Measurements from ENCODE around the gene PDLIM5. TPM values are rescaled to one million over a fixed set of nuclear protein-coding genes. Genes with fewer than 3 reads are reported as not detected.
"Not testable (repeated sequence)": the region's sequence is repeated elsewhere in the genome, so short reads cannot be mapped to it uniquely, and the experiment has no call there.

Gene PDLIM5
- total RNA-seq, 1 donor from 2014 or later, result 1,256 TPM

DNA sequence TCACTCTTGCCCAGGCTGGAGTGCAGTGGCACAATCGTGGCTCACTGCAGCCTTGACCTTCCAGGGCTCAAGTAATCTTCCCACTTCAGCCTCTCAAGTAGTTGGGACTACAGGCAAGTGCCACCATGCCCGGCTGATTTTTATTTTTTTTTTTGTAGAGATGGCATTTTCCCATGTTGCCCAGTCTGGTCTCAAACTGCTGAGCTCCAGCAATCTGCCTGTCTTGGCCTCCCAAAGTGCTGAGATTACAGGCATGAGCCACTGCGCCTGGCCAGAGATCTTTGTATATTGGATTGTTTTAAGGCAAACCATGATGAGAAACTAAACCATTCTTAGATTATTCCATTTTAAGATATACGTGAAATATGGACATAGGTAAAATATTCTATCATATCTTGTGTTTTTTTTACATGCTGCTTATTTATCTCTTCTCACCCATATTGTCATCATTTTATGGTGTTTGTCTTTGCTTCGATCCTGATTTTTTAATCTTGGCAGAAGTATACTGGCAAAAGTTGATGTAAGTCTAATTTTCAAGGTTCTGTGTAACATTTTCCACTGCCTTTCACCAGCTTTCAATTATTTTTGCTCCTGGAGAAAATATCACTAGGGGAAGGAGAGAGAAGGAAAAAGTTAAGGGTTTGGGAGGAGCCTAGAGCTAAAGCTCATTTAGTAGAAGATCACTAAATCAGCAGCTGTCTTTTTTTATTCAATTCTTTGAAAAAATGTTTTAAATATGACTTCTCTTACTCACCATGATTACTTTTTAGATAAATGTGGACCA is 27.8 kb downstream of the PDLIM5 start:
- intact Hi-C loops (cut with DNase I), result no loop called here
- DNase-seq (ENCODE audit: low spot score), result no peak

- intact Hi-C loops (cut with DNase I), result no loop called here
- no peak for DNase-seq (ENCODE audit: low spot score)
Measured at GRCh38 chr4:94480362-94480951, 28.7 kb downstream of the PDLIM5 start.

DNA sequence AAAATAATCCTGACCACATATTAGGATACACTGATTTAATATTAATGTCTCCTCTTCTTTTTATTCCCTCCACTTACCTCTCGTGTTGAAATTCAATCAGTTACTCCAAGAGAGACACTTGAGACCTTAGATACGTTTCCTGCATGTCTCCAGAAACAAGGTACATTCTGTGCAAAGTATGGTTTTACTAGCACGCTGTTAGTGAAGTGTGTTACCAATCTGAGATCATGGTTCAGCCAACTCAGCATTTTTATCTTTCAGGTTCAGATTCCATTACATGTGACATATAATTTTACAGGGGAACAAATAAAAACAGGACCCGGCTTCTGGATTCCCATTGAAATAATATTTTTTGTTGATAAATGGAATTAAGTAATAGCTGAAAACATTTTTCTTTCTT is 32.2 kb downstream of the PDLIM5 start:
- intact Hi-C loops (cut with DNase I), result no loop called here

GRCh38 chr4:94484818-94485217 is 33.1 kb downstream of the PDLIM5 start:
- intact Hi-C loops (cut with DNase I), result no loop called here
- DNase-seq (ENCODE audit: low spot score), result no peak

More for the DNA sequence above, 32.2 kb downstream of the PDLIM5 start:
- no peak for DNase-seq (ENCODE audit: low spot score)

- no peak for DNase-seq (ENCODE audit: low spot score)
- intact Hi-C loops (cut with DNase I), result no loop called here
Measured at GRCh38 chr4:94486372-94486801, 34.6 kb downstream of the PDLIM5 start.

DNA sequence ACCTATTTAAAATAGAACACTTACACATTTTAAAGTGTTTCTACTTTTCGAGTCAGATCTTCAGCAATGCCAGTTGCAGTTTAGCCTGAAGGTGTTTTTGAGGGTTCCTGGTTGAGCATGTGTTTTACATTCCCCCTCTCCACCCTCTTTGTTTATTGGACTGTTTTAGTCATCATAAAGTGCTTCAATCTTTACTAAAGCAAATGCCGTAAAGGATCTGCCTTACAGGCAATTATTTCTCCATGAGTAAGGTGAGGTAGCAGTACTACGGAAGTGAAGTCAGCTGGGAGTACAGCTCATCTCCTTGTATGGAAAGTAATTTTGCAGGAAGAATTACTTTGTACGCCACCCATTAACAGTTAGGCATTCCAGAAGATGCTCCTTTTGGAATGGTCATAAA is 36.9 kb downstream of the PDLIM5 start:
- intact Hi-C loops (cut with DNase I), result no loop called here
- no peak for DNase-seq (ENCODE audit: low spot score)

DNA sequence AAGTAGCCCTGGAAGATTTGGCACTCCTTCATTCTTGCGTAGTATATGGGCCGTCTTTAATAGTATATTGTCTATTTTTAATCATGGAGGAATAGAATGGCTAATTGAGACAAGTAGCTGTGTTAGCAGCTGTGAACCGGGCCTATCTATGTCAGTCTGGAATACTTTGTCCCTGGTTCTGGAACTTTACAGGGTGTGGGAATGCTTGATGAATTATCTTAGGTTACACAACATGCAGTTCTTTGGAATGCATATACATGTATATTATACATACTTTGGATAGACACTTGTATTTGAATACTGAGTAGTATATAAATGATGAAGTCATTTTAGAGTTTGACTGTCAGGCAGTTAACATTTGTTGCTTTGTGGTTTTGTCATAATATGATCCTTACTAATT is 37.4 kb downstream of the PDLIM5 start:
- intact Hi-C loops (cut with DNase I), result no loop called here
- DNase-seq (ENCODE audit: low spot score), result no peak

DNA sequence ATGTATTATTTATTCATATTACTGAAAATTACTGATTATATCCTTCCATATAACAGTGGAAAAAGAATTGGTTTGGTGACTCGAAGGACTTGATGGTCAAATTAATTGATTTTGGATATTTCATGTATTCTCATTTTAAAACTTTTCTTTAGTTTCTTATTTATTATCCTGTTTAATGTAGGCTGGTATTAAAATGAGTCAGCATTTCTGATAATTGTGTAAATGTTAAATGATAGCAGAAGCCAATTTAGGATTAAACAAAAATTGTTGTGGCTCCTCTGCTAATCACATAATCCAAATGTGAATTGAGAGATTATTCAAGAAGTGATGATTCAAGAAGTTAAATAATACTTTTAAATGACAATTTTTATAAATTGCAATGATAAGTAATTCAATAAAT is 38.7 kb downstream of the PDLIM5 start:
- DNase-seq (ENCODE audit: low spot score), result no peak

GRCh38 chr4:94491322-94491721 is 39.6 kb downstream of the PDLIM5 start:
- DNase-seq (ENCODE audit: low spot score), result no peak
- intact Hi-C loops (cut with DNase I), result no loop called here

More for the DNA sequence above, 38.7 kb downstream of the PDLIM5 start:
- intact Hi-C loops (cut with DNase I), result no loop called here

DNA sequence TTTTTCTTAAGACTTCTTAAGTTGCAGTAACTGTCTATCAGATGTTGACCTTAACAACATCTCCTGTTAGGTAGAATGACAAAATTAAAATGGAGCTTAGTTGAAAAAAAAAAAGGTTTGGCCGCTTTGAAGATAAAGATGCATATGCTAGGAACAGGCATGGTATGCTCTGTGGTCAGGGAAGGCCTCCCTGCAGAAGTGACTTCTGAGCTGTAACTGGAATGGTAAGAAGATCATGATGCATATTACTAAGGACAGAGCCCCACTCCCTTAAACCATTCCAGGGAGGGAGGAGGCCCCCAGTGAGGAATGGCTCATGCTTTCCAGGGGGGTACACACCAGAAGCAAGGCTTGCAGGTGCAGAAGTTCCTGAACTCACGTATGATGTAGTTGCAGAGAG is 43.7 kb downstream of the PDLIM5 start:
- no peak for DNase-seq (ENCODE audit: low spot score)
- intact Hi-C loops (cut with DNase I), result no loop called here

DNA sequence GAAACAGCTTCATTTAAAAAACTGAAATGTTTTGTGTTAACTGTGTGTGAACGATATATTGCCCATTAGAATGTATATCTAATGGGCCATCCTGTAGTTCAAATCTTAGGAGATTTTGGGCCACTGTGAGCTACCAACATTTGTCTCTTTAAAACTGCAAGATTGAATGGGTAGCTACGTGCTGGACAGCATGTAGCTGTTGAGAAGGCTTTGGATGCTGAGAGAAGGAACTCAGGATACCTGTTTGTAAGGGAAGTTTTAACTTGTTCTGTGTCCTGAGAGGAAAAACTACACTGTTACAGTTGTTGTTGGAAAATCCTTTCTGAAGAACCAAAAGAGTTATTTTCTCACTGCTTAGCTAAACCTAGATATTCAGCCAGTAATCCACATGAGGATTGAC is 45.9 kb downstream of the PDLIM5 start:
- intact Hi-C loops (cut with DNase I), result no loop called here
- no peak for DNase-seq (ENCODE audit: low spot score)

GRCh38 chr4:94498502-94498901 is 46.8 kb downstream of the PDLIM5 start:
- DNase-seq (ENCODE audit: low spot score), result no peak
- intact Hi-C loops (cut with DNase I), result no loop called here

- intact Hi-C loops (cut with DNase I), result no loop called here
- no peak for DNase-seq (ENCODE audit: low spot score)
Measured at GRCh38 chr4:94500685-94501084, 48.9 kb downstream of the PDLIM5 start.

- intact Hi-C loops (cut with DNase I), result no loop called here
- no peak for DNase-seq (ENCODE audit: low spot score)
Measured at GRCh38 chr4:94504545-94504944, 52.8 kb downstream of the PDLIM5 start.

GRCh38 chr4:94506822-94507221 is 55.1 kb downstream of the PDLIM5 start:
- DNase-seq (ENCODE audit: low spot score), result no peak
- intact Hi-C loops (cut with DNase I), result loop anchor here (5.0 kb wide), 1 partner anchor 100 kb away; no protein-coding TSS in a partner anchor

- intact Hi-C loops (cut with DNase I), result loop anchor here (5.0 kb wide), 1 partner anchor 100 kb away; no protein-coding TSS in a partner anchor
- DNase-seq (ENCODE audit: low spot score), result no peak
Measured at GRCh38 chr4:94507281-94507680, 55.5 kb downstream of the PDLIM5 start.

DNA sequence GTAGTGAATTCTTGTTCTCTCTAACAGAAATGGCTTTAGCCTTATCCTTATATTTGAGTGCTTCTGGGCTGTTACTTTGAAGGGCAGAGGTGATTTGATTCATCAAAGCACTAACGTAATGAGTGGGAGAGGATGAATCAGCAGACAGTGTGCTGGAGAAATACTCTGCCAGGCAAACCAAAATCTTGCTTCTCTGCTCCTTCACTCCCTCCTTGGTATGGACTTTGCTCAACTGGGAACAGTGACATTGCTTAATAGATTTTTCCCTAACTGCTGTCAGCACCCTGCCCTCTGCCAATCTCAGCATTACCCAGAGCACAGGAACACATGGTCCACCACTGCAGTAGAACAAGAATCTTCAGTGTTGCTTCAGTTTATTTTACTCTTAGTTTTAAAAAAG is 56.0 kb downstream of the PDLIM5 start:
- no peak for DNase-seq (ENCODE audit: low spot score)
- intact Hi-C loops (cut with DNase I), result loop anchor here (5.0 kb wide), 1 partner anchor 100 kb away; no protein-coding TSS in a partner anchor

DNA sequence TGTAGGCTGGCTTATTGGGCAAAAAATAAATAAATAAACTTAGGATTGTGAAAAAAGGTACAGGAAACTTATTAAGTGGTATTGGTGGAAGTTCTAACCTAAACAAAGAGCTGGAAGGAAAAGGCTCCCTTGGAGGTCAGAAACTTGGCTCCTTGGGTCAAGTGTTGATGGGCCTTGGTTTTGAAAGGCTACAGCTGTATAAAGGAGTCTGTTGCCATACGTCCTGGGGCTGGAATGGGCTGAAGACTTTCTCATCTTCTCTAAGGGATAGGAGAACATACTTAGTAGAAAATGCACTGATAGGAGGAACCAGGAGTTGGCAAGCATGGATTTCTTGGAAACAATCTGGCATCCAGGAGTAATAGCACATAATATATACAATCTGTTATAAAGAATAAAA is 56.6 kb downstream of the PDLIM5 start:
- DNase-seq (ENCODE audit: low spot score), result no peak
- intact Hi-C loops (cut with DNase I), result loop anchor here (5.0 kb wide), 1 partner anchor 101 kb away; no protein-coding TSS in a partner anchor

- no peak for DNase-seq (ENCODE audit: low spot score)
- intact Hi-C loops (cut with DNase I), result loop anchor here (5.0 kb wide), 1 partner anchor 102 kb away; no protein-coding TSS in a partner anchor
Measured at GRCh38 chr4:94508806-94509205, 57.1 kb downstream of the PDLIM5 start.

DNA sequence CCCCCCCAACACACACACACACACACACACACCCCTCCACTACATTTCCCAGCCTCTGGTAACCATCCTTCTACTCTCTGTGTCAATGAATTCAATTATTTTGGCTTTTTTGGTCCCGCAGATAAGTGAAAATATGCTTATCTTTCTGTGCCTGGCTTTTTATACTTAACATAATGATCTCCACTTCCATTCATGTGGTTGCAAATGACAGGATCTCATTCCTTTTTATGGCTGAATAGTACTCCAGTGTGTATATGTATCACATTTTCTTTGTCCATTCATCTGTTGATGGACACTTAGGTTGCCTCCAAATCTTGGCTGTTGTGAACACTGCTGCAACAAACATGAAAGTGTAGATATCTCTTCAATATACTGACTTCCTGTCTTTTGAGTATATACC is 59.8 kb downstream of the PDLIM5 start:
- no peak for DNase-seq (ENCODE audit: low spot score)
- intact Hi-C loops (cut with DNase I), result no loop called here

DNA sequence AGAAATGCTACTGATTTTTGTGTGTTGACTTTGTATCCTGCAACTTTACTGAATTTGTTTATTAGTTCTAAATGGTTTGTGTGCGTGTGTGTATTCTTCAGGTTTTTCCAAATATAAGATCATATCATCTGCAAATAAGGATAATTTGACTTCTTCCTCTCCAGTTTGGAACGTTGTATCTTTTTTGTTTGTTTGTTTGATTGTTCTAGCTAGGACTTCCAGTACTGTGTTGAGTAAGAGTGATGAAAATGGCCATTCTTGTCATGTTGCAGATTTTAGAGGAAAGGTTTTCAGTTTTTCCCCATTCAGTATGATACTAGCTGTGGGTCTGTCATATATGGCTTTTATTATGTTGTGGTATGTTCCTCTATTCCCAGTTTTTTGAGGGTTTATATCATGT is 61.8 kb downstream of the PDLIM5 start:
- intact Hi-C loops (cut with DNase I), result not testable (repeated sequence)

More for the DNA sequence above, 61.8 kb downstream of the PDLIM5 start:
- DNase-seq (ENCODE audit: low spot score), result not testable (repeated sequence)

Measured in cardiac septum (tissue), 1 donor.